Stomach (tissue), 9 donors: ENCODE measurements around the gene ORC1. TPM values are rescaled to one million over a fixed set of nuclear protein-coding genes. Genes with fewer than 3 reads are reported as not detected.

Source experiments
- DNase-seq, 2 donors: peaks; one replicate each; pipeline versions ENCODE4 v3.0.0 to v3.0.0-alpha.2; 2013 to 2019
- H3K27ac ChIP-seq, 5 donors: fragments of 200-600 bp in 4 of 5; sonication (generic) in 4 of 5; one replicate each; pipeline ENCODE4 v1.5.1; 2013 to 2019; ENCODE audit warnings: mild to moderate bottlenecking in 1 of 5, moderate library complexity in 1 of 5
- H3K27me3 ChIP-seq, 3 donors: fragments of 200-600 bp; sonication (generic); one replicate each; pipeline ENCODE4 v1.5.1; 2017 to 2019; ENCODE audit warnings: mixed run types in 1 of 3
- H3K36me3 ChIP-seq, 4 donors: fragments of 200-600 bp; sonication (generic); 1 replicate in 3 of 4; 2 replicates in 1 of 4; pipeline ENCODE4 v1.5.1; 2016 to 2019
- H3K4me1 ChIP-seq, 4 donors: fragments of 200-600 bp; sonication (generic); one replicate each; pipeline ENCODE4 v1.5.1; 2016 to 2019
- H3K4me3 ChIP-seq, 4 donors: fragments of 200-600 bp; sonication (generic) in 3 of 4; one replicate each; pipeline ENCODE4 v1.5.1; 2016 to 2019; ENCODE audit warnings: mild to moderate bottlenecking in 1 of 4
- H3K9me3 ChIP-seq, 4 donors: fragments of 200-600 bp; sonication (generic); one replicate each; pipeline ENCODE4 v1.5.1; 2016 to 2019
- CTCF ChIP-seq, 7 experiments: fragments of 450-650 bp in 4 of 7; fragments of 200-600 bp in 3 of 7; sonication (generic) in 3 of 7; IDR thresholded peaks; one replicate each; pipeline ENCODE4 v1.5.1; 2016 to 2019; ENCODE audit warnings: antibody characterized with exemption in 7 of 7, control low read depth in 2 of 7, mild to moderate bottlenecking in 1 of 7
- EP300 ChIP-seq: sonication (generic); formaldehyde crosslinking; IDR thresholded peaks from one replicate; pipeline ENCODE4 v1.6.1; 2017; ENCODE audit warnings: antibody characterized with exemption
- POLR2A ChIP-seq, 4 donors: fragments of 450-650 bp; IDR thresholded peaks; one replicate each; pipeline ENCODE4 v1.6.1; 2016; ENCODE audit warnings: antibody characterized with exemption in 4 of 4, control low read depth in 2 of 4, mild to moderate bottlenecking in 1 of 4, moderate library complexity in 1 of 4
- POLR2AphosphoS5 ChIP-seq, 3 donors: sonication (generic); formaldehyde crosslinking; IDR thresholded peaks; one replicate each; pipeline ENCODE4 v1.6.1; 2016; ENCODE audit warnings: antibody characterized with exemption in 3 of 3
- WGBS, 5 donors: extraction: QIAGEN DNeasy Blood & Tissue Kit in 3 of 5; methylation state at CpG; one replicate each; pipeline versions ENCODE4 v1.1.5 to v1.1.7; 2013 to 2018; 5-methylcytosine and 5-hydroxymethylcytosine counted together
- intact Hi-C: fragments of 100-400 bp; cut with DNase I; formaldehyde crosslinking; loops from one replicate; pipeline ENCODE4 v1.15.1; 2023; ENCODE audit warnings: low total_unique reads
- polyA plus RNA-seq, 3 donors: library from polyadenylated mRNA; stranded (reverse); fragments of 200-250 nt; gene quantifications; one replicate each; pipeline ENCODE4 v1.2.3, GENCODE V29; 2013
- total RNA-seq, 5 donors: library from RNA; depleted of rRNA; stranded (reverse); fragments of >200 nt; gene quantifications; one replicate each; pipeline versions ENCODE4 v1.1.0 to v1.2.3, GENCODE V29; 2014 to 2016
- donor health status: healthy with polysubstance abuse.
- donor health status: Bipolar disorder and iron deficiency.
- donor health status: healthy.

The ORC1 gene
- total and polyA plus RNA-seq, 8 donors = 1.1 to 19.4 (median 1.7) TPM

DNA sequence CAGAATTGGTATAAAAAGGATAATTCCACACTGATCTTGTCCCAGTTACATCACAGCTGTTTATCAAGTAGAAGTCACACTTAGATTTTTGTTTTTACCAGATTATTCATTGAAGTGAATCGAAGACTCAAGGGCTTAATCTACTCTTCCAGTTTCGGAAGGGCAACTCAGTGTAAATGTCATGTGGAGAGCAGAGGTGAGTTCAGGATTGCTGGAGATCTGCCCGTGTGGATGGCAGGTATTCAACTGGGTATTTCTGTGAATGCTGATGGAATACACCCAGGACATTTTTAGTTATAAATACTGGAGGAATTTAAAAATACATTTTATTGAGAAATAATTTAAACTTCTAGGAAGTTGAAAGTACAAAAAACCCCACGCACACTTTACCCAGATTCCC lies 57.6 kb downstream of the ORC1 start:
- WGBS, 5 donors = 57 to 86% (median 64%) methylated on average over 4 of the region's 4 CpGs
- no peak for DNase-seq
- no peak for TF ChIP-seq POLR2A (IDR thresholded peaks at IDR 0.05)
- TF ChIP-seq CTCF (IDR thresholded peaks at IDR 0.05) = no peak
- no peak for TF ChIP-seq POLR2AphosphoS5 (IDR thresholded peaks at IDR 0.05)
- no peak for TF ChIP-seq EP300
- Histone ChIP-seq H3K4me1 (peaks cover 0 to 7% (median 2%) of the 10 kb centered on the region in 4 donors), H3K36me3 (peaks cover 0 to 53% (median 31%) of the 10 kb centered on the region in 4 donors), H3K4me3 (no peak overlapping the region), H3K27me3 (no peaks in the 10 kb centered on the region), H3K9me3 (no peaks in the 10 kb centered on the region), H3K27ac (no peak overlapping the region)
- intact Hi-C loops = no loop called here

GRCh38 chr1:52345252-52345651 lies 59.0 kb downstream of the ORC1 start:
- Histone ChIP-seq H3K9me3 (no peaks in the 10 kb centered on the region), H3K27ac (no peak overlapping the region), H3K4me1 (peaks cover 0 to 1% (median 0%) of the 10 kb centered on the region in 4 donors), H3K27me3 (no peaks in the 10 kb centered on the region), H3K4me3 (no peak overlapping the region), H3K36me3 (peaks cover 0 to 42% (median 22%) of the 10 kb centered on the region in 4 donors)
- 45 to 60% (median 53%) methylated on average over 2 of the region's 2 CpGs for WGBS, 5 donors
- intact Hi-C loops = no loop called here
- TF ChIP-seq EP300 (no peak), POLR2A (IDR thresholded peaks at IDR 0.05) (no peak), CTCF (IDR thresholded peaks at IDR 0.05) (no peak), POLR2AphosphoS5 (IDR thresholded peaks at IDR 0.05) (no peak)
- no peak for DNase-seq

DNA sequence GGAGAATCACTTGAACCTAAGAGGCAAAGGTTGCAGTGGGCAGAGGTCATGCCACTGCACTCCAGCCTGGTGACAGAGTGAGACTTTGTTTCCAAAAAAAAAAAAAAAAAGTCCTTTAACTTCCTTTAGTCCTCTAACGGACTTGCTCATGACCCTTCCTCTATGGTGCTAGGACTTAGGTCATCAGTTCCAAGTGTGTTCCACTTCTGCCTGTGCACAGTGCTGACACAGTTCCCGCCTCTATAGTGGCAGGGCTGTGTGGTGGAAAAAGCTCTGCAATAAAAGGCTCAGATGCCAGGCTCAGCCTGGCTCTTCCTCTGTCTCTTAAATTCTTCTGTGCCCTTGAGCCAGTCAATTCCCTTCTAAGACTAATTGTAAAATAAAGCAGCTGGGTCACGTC lies 60.2 kb downstream of the ORC1 start:
- no peak for TF ChIP-seq POLR2A (IDR thresholded peaks at IDR 0.05)
- Histone ChIP-seq H3K36me3 (peaks cover 0 to 50% (median 28%) of the 10 kb centered on the region in 4 donors), H3K27me3 (no peaks in the 10 kb centered on the region), H3K4me3 (no peak overlapping the region), H3K27ac (no peak overlapping the region), H3K9me3 (no peaks in the 10 kb centered on the region), H3K4me1 (no peaks in the 10 kb centered on the region)
- DNase-seq = no peak
- 81 to 90% (median 85%) methylated on average over 3 of the region's 3 CpGs for WGBS, 5 donors
- intact Hi-C loops = no loop called here

- intact Hi-C loops = no loop called here
- Histone ChIP-seq H3K4me1 (no peaks in the 10 kb centered on the region), H3K4me3 (no peak overlapping the region), H3K27me3 (no peaks in the 10 kb centered on the region), H3K27ac (no peak overlapping the region), H3K9me3 (no peaks in the 10 kb centered on the region), H3K36me3 (peaks cover 5 to 64% (median 35%) of the 10 kb centered on the region in 4 donors)
- no peak for TF ChIP-seq EP300
- no peak for TF ChIP-seq POLR2AphosphoS5 (IDR thresholded peaks at IDR 0.05)
- no peak for TF ChIP-seq POLR2A (IDR thresholded peaks at IDR 0.05)
- no peak for TF ChIP-seq CTCF (IDR thresholded peaks at IDR 0.05)
- 77 to 82% (median 81%) methylated on average over 6 to 7 of the region's 7 CpGs for WGBS, 5 donors
- no peak for DNase-seq
Observed at GRCh38 chr1:52341655-52342260, 62.5 kb downstream of the ORC1 start.

DNA sequence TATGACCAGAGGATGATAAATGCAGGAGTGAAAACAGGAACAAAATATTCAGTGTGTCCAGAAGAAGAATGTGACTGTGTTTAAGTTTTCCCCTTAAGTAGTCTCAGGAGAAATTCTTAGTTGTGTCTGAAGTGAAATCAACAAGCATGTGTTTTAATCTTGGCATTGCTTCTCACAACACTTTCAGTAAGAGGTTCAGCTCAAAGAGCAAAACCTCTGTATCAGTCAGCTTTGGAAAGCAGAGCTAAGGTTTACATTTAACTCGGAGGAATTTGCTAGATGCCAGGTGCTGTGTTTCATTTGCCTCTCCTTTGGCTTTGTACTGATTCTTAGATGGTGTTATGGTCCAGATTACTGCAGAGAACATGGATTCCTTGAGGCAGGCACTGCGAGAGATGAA lies 66.8 kb downstream of the ORC1 start:
- intact Hi-C loops = no loop called here
- no peaks in the 10 kb centered on the region for H3K9me3 ChIP-seq
- no peaks in the 10 kb centered on the region for H3K27me3 ChIP-seq
- no peaks in the 10 kb centered on the region for H3K4me1 ChIP-seq
- H3K4me3 ChIP-seq = no peak overlapping the region
- peaks cover 5 to 70% (median 54%) of the 10 kb centered on the region in 4 donors for H3K36me3 ChIP-seq
- TF ChIP-seq POLR2AphosphoS5 (IDR thresholded peaks at IDR 0.05) = no peak
- TF ChIP-seq EP300 = no peak
- no peak for TF ChIP-seq POLR2A (IDR thresholded peaks at IDR 0.05)
- no peak for TF ChIP-seq CTCF (IDR thresholded peaks at IDR 0.05)
- no peak for DNase-seq
- H3K27ac ChIP-seq = no peak overlapping the region
- 62 to 79% (median 73%) methylated on average over 2 of the region's 2 CpGs for WGBS, 5 donors
